ENCODE measurements around the gene SYT17. TPM values are rescaled to one million over a fixed set of nuclear protein-coding genes. Genes with fewer than 3 reads are reported as not detected.

SYT17 gene
- total RNA-seq, 1 donor from 2014 or later: 10.7 TPM

- Mint-ChIP-seq H3K27me3 (no peaks in the 10 kb centered on the region), H3K4me1 (ENCODE audit: low read depth) (peaks cover 11% of the 10 kb centered on the region), H3K36me3 (ENCODE audit: insufficient read depth) (peaks cover 24% of the 10 kb centered on the region), H3K4me3 (ENCODE audit: low read depth) (no peak overlapping the region), H3K27ac (peak overlapping the region; percentile 95), H3K9me3 (ENCODE audit: low read depth) (peaks cover 8% of the 10 kb centered on the region)
- TF ChIP-seq, protein P1, sequence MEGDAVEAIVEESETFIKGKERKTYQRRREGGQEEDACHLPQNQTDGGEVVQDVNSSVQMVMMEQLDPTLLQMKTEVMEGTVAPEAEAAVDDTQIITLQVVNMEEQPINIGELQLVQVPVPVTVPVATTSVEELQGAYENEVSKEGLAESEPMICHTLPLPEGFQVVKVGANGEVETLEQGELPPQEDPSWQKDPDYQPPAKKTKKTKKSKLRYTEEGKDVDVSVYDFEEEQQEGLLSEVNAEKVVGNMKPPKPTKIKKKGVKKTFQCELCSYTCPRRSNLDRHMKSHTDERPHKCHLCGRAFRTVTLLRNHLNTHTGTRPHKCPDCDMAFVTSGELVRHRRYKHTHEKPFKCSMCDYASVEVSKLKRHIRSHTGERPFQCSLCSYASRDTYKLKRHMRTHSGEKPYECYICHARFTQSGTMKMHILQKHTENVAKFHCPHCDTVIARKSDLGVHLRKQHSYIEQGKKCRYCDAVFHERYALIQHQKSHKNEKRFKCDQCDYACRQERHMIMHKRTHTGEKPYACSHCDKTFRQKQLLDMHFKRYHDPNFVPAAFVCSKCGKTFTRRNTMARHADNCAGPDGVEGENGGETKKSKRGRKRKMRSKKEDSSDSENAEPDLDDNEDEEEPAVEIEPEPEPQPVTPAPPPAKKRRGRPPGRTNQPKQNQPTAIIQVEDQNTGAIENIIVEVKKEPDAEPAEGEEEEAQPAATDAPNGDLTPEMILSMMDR (IDR thresholded peaks at IDR 0.05; ENCODE audit: unreplicated experiment): no peak
- DNase-seq (ENCODE audit: low spot score, unreplicated experiment): no peak
These were observed 59.6 kb downstream of the SYT17 start for GRCh38 chr16:19227643-19228042.

DNA sequence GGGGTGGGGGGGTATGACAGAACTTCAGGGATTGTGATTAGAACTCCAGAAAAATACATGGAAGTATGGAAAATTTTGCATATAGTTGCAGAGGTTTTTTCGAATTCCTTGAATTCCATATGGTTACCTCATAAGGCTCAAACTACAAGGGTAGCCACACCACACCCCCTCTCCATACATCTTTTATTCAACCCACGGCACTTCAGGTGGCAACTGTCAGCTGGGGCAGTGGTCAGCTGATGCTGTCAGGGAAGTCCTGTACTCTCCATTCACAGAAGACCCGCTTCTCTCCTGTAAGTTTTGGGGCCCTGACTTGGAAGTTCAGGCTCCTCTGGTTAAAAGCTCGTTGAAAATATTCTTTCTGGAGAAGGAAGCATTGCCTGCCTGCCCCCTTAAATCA, 60.0 kb downstream of the SYT17 start:
- peak overlapping the region; percentile 95 for H3K27ac Mint-ChIP-seq
- H3K27me3 Mint-ChIP-seq: no peaks in the 10 kb centered on the region
- TF ChIP-seq, protein P1 (IDR thresholded peaks at IDR 0.05; ENCODE audit: unreplicated experiment): no peak
- peaks cover 11% of the 10 kb centered on the region for H3K4me1 Mint-ChIP-seq (ENCODE audit: low read depth)
- H3K36me3 Mint-ChIP-seq (ENCODE audit: insufficient read depth): peaks cover 24% of the 10 kb centered on the region
- H3K9me3 Mint-ChIP-seq (ENCODE audit: low read depth): peaks cover 8% of the 10 kb centered on the region
- no peak overlapping the region for H3K4me3 Mint-ChIP-seq (ENCODE audit: low read depth)
- DNase-seq (ENCODE audit: low spot score, unreplicated experiment): no peak

- H3K27me3 Mint-ChIP-seq: no peaks in the 10 kb centered on the region
- DNase-seq (ENCODE audit: low spot score, unreplicated experiment): no peak
- no peak overlapping the region for H3K27ac Mint-ChIP-seq
- TF ChIP-seq, protein P1 (IDR thresholded peaks at IDR 0.05; ENCODE audit: unreplicated experiment): no peak
- H3K9me3 Mint-ChIP-seq (ENCODE audit: low read depth): peaks cover 8% of the 10 kb centered on the region
- peaks cover 11% of the 10 kb centered on the region for H3K4me1 Mint-ChIP-seq (ENCODE audit: low read depth)
- H3K36me3 Mint-ChIP-seq (ENCODE audit: insufficient read depth): peaks cover 23% of the 10 kb centered on the region
- H3K4me3 Mint-ChIP-seq (ENCODE audit: low read depth): no peak overlapping the region
These were observed 60.5 kb downstream of the SYT17 start for GRCh38 chr16:19228575-19228974.

DNA sequence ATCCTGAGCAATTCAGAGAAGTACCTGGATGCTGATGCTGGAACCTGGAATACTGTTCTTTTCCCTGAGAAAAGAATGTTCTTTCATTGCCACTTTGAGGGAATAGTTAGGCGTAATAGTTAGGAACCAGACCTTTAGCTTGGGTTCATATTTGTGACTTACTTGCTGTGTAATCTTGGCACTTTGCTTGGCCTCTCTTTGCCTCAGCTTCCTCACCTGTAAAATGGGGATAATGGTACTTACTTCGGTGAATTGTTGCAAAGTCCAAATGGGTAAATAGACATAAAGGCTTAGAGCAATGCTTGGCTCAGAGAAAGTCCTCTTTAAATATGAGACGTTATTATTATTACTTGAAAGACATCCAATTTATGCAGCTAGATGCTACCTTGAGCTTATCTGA, 62.5 kb downstream of the SYT17 start:
- peaks cover 20% of the 10 kb centered on the region for H3K36me3 Mint-ChIP-seq (ENCODE audit: insufficient read depth)
- peaks cover 8% of the 10 kb centered on the region for H3K9me3 Mint-ChIP-seq (ENCODE audit: low read depth)
- DNase-seq (ENCODE audit: low spot score, unreplicated experiment): no peak
- H3K27me3 Mint-ChIP-seq: no peaks in the 10 kb centered on the region
- no peak overlapping the region for H3K4me3 Mint-ChIP-seq (ENCODE audit: low read depth)
- H3K27ac Mint-ChIP-seq: no peak overlapping the region
- H3K4me1 Mint-ChIP-seq (ENCODE audit: low read depth): peaks cover 11% of the 10 kb centered on the region
- TF ChIP-seq, protein P1 (IDR thresholded peaks at IDR 0.05; ENCODE audit: unreplicated experiment): no peak

GRCh38 chr16:19231881-19232280, 63.8 kb downstream of the SYT17 start:
- H3K4me1 Mint-ChIP-seq (ENCODE audit: low read depth): peaks cover 9% of the 10 kb centered on the region
- H3K27ac Mint-ChIP-seq: no peak overlapping the region
- TF ChIP-seq, protein P1 (IDR thresholded peaks at IDR 0.05; ENCODE audit: unreplicated experiment): no peak
- H3K36me3 Mint-ChIP-seq (ENCODE audit: insufficient read depth): peaks cover 16% of the 10 kb centered on the region
- H3K4me3 Mint-ChIP-seq (ENCODE audit: low read depth): no peak overlapping the region
- peaks cover 13% of the 10 kb centered on the region for H3K9me3 Mint-ChIP-seq (ENCODE audit: low read depth)
- no peaks in the 10 kb centered on the region for H3K27me3 Mint-ChIP-seq
- DNase-seq (ENCODE audit: low spot score, unreplicated experiment): no peak
